Stimulated activated CD4-positive, alpha-beta T cell treated with anti-CD3 and anti-CD28 coated beads, Interleukin-15, amount 100 ng/mL, for 48 hours (primary cell): ENCODE measurements around the gene MALL.
"Not testable (repeated sequence)": the region's sequence is repeated elsewhere in the genome, so short reads cannot be mapped to it uniquely, and the experiment has no call there.

Experiments
- DNase-seq, 2 donors: peaks; one replicate each; pipeline ENCODE4 v3.0.0-alpha.2; 2020; ENCODE audit warnings: low read depth in 2 of 2

The MALL gene

GRCh38 chr2:110115291-110116032, at the start of gene MALL:
Gene MALL, minus strand, starts transcription at chr2:110115822. Its CDS starts 30 bp downstream, at chr2:110115792.
- no peak for DNase-seq

GRCh38 chr2:110157153-110157793, 41.7 kb upstream of the MALL start:
- no peak for DNase-seq

GRCh38 chr2:110154828-110155227, 39.2 kb upstream of the MALL start:
- not testable (repeated sequence) for DNase-seq

DNA sequence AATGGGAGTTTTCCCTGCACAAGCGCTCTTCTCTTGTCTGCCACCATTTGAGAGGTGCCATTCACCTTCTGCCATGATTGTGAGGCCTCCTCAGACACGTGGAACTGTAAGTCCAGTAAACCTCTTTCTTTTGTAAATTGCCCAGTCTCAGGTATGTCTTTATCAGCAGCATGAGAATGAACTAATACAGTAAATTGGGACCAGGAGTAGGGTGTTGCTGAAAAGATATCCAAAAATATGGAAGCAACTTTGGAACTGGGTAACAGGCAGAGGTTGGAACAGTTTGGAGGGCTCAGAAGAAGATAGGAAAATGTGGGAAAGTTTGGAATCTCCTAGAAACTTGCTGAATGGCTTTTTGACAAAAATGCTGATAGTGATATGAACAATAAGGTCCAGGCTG, 38.6 kb upstream of the MALL start:
- DNase-seq: not testable (repeated sequence)

DNA sequence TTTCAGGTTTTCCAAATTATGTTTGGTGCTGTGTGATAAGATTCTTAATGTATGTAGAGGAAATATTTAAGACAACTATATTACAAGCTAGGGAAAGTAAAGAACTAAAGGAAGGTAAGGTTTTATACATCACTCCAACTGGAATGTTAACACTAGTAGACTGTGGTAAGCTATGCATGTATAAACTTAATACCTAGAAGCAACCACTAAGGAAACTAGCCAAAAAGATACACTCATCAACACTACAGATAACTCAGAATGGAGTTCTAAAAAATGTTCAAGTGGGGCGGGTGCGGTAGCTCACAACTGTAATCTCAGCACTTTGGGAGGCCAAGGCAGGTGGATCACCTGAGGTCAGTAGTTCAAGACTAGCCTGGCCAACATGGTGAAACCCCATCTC, 37.8 kb upstream of the MALL start:
- DNase-seq: no peak

- DNase-seq: no peak
These were observed 37.3 kb upstream of the MALL start for GRCh38 chr2:110152943-110153342.

GRCh38 chr2:110149330-110150220, 34.0 kb upstream of the MALL start:
- DNase-seq: no peak

GRCh38 chr2:110146945-110147332, 31.3 kb upstream of the MALL start:
- DNase-seq: no peak

DNA sequence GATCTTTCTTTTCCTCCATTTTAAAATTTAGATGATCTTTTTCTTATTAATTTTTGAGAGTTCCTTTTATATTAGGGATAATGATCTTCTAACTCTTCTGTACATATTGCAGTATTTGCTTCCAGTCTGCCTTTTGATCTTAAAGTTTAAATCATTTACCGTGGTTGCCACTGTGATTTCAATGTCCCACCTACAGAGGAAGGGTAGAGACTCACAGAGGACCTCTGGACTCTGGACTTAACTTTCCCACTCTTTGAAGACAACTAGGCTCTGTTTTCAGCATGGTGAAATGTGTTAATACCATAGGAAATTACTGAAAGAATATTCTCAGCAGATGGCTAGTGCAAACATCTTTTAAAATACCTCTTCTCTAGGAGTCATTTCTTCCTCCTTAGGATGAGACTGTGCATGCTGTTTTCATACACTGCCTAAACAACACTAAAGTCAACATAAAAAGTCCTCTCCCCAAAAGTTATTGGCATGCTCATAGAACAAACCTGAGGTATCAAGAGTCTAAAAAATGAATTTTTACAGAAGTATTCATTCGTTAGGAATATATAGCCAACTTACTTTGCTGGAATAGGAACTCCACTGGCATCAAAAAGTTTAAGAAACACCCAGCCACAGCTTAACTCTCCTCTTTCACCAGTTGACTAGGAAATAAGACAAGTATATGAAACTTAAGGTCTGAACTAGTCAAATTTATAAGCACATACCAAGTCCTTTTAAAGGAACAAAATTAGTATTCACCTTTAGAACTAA, 30.7 kb upstream of the MALL start:
- no peak for DNase-seq

DNA sequence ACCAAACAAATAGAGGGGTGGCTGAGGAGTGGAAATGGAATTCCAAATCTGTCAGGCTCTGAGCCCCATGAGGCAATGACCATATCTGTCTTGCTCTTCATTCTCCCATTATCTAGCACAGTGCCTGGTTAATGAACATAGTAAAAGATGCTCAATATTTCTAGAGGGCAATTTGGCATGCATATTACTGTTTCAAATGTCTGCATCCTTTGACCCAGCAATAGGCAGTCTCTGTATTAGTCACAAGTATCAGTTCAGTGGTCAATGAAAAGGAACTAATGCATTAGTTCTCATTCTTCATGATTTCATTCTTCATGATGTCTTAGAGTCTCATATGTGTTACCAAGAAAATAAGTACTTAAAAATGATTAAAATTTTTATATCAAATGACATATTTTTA, 28.4 kb upstream of the MALL start:
- DNase-seq: no peak

DNA sequence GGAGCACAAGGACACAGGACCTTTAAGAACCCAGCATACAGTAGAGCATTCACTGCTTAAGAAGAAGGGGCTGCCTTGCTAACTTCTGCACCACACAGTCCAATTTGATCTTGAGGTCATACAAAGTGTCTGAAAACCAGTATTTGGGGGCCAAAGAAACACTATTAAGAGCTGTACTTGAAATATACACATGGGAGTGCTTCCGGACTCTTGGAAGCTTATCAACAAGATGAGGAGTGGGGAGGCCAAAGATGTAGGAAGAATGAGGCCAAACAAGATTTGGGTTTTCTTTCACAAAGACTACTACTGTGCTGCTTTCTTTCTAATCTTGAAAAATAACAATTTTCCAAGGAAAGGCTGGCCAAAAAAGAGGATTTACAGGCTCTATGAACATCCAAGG, 24.8 kb upstream of the MALL start:
- no peak for DNase-seq

GRCh38 chr2:110134025-110134424, 18.4 kb upstream of the MALL start:
- no peak for DNase-seq

DNA sequence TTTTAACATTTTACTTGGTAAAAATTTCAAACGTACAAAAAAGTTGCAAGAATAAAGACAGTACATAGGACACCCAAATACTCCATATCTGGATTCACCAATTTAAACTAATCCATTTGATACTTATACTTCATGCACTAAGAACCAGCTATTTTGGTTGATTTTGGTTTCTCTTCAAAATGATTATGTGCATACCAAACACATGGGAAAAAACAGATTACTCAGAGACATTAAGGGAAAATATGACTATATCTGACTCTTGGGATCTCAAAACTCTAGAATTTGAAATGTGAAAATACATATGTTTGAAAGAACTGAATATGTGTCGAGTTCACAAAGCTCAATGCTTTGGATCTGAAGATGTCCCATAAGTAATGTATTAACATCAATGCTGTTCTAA, 15.5 kb upstream of the MALL start:
- DNase-seq: no peak

GRCh38 chr2:110130757-110131156, 15.1 kb upstream of the MALL start:
- DNase-seq: no peak

- no peak for DNase-seq
These were observed 11.3 kb upstream of the MALL start for GRCh38 chr2:110126906-110127305.

DNA sequence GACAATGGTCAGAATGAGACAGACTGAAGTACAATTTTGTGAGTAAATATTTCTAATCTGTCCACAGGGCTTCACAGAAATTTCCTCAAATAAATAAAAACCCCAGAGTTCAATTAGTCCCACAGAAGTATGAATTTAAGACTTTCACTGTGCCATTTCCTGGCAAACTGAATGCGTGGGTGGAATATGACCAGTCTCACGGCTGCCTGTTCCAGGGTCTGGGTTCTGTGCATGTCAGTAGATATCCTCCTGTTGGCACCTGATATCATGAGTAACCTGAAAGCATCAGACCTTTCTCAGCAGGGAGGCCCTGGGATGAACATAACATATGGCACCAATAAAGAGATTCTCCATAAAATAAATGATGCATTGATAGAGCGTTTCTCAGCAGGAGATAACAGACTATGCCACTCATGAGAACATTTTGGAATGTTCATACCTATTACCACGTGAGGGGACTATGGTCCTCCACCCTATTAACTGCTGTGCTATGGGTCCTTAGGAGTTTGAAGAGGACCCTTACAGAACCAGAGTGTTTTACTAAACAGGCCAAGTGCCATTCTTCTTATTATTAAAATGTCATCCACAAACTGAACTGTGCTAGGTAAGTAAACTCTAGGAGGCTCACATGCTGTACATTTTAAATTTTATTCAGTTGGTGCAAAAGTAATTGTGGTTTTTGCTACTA, 10.6 kb upstream of the MALL start:
- no peak for DNase-seq

GRCh38 chr2:110124939-110125691, 9.5 kb upstream of the MALL start:
- DNase-seq: no peak

DNA sequence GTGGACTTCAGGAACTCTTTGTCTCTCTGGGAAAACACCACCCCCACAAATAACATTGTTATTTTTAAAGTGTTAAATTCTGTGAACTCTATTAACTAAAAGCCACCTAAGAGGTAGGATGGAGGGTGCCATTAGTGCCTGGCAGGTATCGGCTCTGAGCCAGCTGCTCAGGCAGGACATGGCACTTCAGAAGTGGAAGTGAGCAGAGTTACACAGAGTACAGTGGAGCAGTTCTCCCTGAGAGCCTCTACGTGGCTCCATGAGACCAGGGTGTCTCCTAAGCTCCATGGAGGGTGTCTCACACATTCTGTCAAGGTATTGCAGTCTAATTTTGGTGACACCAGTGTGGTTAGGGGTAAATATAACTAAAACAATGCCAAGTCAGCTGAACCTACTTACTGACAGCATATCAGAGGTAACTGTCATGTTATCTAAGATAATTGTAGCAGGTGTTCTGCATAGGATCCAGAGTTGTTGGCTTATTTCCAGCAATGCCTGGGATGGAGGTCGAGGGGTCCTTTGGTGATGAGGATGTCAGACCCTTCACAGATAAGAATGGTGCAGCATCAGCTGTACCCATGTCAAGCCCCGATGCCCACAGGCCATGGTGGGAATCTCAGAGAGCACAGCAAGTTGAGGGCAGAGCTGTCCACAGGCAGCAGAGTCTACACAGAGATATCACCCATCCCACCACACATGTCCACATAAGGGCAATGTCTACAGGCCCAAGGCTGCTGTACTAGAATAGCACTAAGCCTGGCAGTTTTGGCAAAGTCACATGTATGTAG, 8.6 kb upstream of the MALL start:
- no peak for DNase-seq

DNA sequence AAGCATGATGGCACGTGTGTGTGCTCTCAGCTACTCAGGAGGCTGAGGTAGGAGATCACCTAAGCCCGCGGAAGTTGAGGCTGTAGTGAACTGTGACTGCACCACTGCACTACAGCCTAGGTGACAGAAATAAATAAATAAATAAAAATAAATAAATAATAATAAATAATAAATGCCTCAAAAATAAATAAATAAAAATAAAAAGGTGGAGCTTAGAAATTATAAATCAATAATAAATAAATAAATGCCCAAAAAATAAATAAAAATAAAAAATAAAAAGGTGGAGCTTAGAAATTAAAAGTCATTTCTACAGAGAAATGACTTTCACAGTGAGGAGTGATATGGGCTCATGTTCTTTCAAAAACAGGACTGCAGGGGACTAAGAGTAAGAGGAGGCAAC, 6.0 kb upstream of the MALL start:
- DNase-seq: no peak

- DNase-seq: no peak
These were observed 5.4 kb upstream of the MALL start for GRCh38 chr2:110121052-110121334.
